ENCODE measurements around the gene SPINK1.

DNA sequence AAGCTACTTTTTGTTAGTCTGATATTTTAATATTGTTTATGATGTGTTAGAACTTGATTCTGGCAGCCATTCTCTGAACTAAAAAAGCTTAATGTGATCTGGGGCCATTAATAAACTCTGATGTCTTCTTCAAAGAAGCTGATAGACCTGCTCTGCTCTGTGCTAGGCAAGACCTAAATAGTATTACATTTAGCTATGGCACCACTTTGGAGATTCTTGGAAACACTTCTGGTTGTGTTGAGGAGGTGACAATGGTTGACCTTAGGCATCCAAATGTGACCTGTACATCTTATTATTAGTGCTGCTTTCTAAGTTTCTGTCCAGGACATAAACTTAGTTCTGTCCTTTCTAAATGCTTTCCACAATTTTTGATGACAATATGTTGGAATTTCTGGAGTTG, 25.3 kb upstream of the SPINK1 start:
- TF ChIP-seq EZH2 (IDR thresholded peaks at IDR 0.05; ENCODE audit: low read depth) = no peak
- TF ChIP-seq, protein P1, sequence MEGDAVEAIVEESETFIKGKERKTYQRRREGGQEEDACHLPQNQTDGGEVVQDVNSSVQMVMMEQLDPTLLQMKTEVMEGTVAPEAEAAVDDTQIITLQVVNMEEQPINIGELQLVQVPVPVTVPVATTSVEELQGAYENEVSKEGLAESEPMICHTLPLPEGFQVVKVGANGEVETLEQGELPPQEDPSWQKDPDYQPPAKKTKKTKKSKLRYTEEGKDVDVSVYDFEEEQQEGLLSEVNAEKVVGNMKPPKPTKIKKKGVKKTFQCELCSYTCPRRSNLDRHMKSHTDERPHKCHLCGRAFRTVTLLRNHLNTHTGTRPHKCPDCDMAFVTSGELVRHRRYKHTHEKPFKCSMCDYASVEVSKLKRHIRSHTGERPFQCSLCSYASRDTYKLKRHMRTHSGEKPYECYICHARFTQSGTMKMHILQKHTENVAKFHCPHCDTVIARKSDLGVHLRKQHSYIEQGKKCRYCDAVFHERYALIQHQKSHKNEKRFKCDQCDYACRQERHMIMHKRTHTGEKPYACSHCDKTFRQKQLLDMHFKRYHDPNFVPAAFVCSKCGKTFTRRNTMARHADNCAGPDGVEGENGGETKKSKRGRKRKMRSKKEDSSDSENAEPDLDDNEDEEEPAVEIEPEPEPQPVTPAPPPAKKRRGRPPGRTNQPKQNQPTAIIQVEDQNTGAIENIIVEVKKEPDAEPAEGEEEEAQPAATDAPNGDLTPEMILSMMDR (conservative IDR thresholded peaks at IDR 0.05) = no peak
